ENCODE data around the gene SUPT20H. TPM values are rescaled to one million over a fixed set of nuclear protein-coding genes. Genes with fewer than 3 reads are reported as not detected.

The SUPT20H gene
- polyA plus RNA-seq, 3 donors: 24.7 to 39.8 (median 35.5) TPM

GRCh38 chr13:37107868-37108267 lies 48.4 kb upstream of the SUPT20H start:
- Histone ChIP-seq H3K4me1 (ENCODE audit: control insufficient read depth in 1 of 2, insufficient read depth in 2 of 2, low read length in 2 of 2) (no peaks in the 10 kb centered on the region), H3K27me3 (ENCODE audit: control insufficient read depth in 2 of 2, insufficient read depth in 2 of 2, low read length in 2 of 2) (peaks cover 0 to under 1% of the 10 kb centered on the region in 2 donors), H2AFZ (ENCODE audit: insufficient read depth, low read depth, low read length, poor library complexity, severe bottlenecking) (no peak overlapping the region), H3K9me3 (replicated peaks in 1 of 2; ENCODE audit: control insufficient read depth in 1 of 2, insufficient read depth in 1 of 2, low read length in 2 of 2) (peaks cover 0 to 3% of the 10 kb centered on the region in 2 donors), H3K4me3 (replicated peaks in 1 of 3; ENCODE audit: low read depth in 2 of 3, low read length in 3 of 3) (no peak overlapping the region), H3K4me2 (replicated peaks; ENCODE audit: extremely low read depth, low read length, poor library complexity, severe bottlenecking) (no peak overlapping the region), H3K27ac (ENCODE audit: low read depth in 1 of 2, low read length in 2 of 2) (no peak overlapping the region), H4K20me1 (ENCODE audit: insufficient read depth, low read length) (no peaks in the 10 kb centered on the region), H3K9ac (ENCODE audit: insufficient read depth, low read length, poor library complexity, severe bottlenecking) (no peak overlapping the region), H3K36me3 (replicated peaks in 1 of 2; ENCODE audit: control insufficient read depth in 1 of 2, insufficient read depth in 2 of 2, low read length in 2 of 2) (no peaks in the 10 kb centered on the region), H3K79me2 (ENCODE audit: insufficient read depth, low read length) (no peaks in the 10 kb centered on the region)
- Mint-ChIP-seq H3K4me1 (no peaks in the 10 kb centered on the region), H3K4me3 (no peak overlapping the region), H3K27ac (no peak overlapping the region), H3K9me3 (no peaks in the 10 kb centered on the region), H3K36me3 (peaks cover 0 to 2% of the 10 kb centered on the region in 2 donors), H3K27me3 (ENCODE audit: low read depth in 3 of 3) (peaks cover 4 to 5% (median 5%) of the 10 kb centered on the region in 3 donors)
- no peak for DNase-seq
- no CpG with 5 or more reads among the region's 1 CpG for WGBS (ENCODE audit: insufficient coverage)
- intact Hi-C loops (cut with micrococcal nuclease): no loop called here
- TF ChIP-seq CTCF (IDR thresholded peaks at IDR 0.05): no peak

DNA sequence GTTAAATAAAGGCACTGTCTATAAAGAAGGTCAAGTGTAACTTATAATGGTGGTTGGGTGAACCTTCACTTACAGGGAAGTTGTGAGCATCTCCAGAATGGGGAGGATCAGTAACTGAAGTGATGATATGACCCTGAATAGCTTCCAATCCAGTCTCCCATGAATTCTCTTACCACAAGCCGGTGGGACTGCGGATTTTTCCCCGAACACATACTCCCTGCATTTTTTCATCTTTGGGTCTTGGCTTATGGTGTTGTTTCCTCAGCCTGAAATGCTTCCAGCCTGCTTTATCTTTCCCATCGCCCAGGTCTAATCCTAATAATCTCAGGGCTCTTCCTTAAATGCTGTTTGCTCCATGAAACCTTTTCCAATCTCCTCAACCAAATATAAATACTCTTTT lies 48.0 kb upstream of the SUPT20H start:
- Histone ChIP-seq H3K9ac (ENCODE audit: insufficient read depth, low read length, poor library complexity, severe bottlenecking) (no peak overlapping the region), H3K36me3 (replicated peaks in 1 of 2; ENCODE audit: control insufficient read depth in 1 of 2, insufficient read depth in 2 of 2, low read length in 2 of 2) (no peaks in the 10 kb centered on the region), H3K4me3 (replicated peaks in 1 of 3; ENCODE audit: low read depth in 2 of 3, low read length in 3 of 3) (no peak overlapping the region), H3K27ac (ENCODE audit: low read depth in 1 of 2, low read length in 2 of 2) (no peak overlapping the region), H3K27me3 (ENCODE audit: control insufficient read depth in 2 of 2, insufficient read depth in 2 of 2, low read length in 2 of 2) (peaks cover 0 to 3% of the 10 kb centered on the region in 2 donors), H3K9me3 (replicated peaks in 1 of 2; ENCODE audit: control insufficient read depth in 1 of 2, insufficient read depth in 1 of 2, low read length in 2 of 2) (peaks cover 0 to 3% of the 10 kb centered on the region in 2 donors), H2AFZ (ENCODE audit: insufficient read depth, low read depth, low read length, poor library complexity, severe bottlenecking) (no peak overlapping the region), H3K4me1 (ENCODE audit: control insufficient read depth in 1 of 2, insufficient read depth in 2 of 2, low read length in 2 of 2) (no peaks in the 10 kb centered on the region), H4K20me1 (ENCODE audit: insufficient read depth, low read length) (no peaks in the 10 kb centered on the region), H3K79me2 (ENCODE audit: insufficient read depth, low read length) (no peaks in the 10 kb centered on the region), H3K4me2 (replicated peaks; ENCODE audit: extremely low read depth, low read length, poor library complexity, severe bottlenecking) (no peak overlapping the region)
- intact Hi-C loops (cut with micrococcal nuclease): no loop called here
- H3K27me3 Mint-ChIP-seq (ENCODE audit: low read depth in 3 of 3): peaks cover 2 to 9% (median 5%) of the 10 kb centered on the region in 3 donors
- no peak overlapping the region for H3K4me3 Mint-ChIP-seq
- WGBS (ENCODE audit: insufficient coverage): 94% methylated on average over 4 of the region's 4 CpGs
- no peak for TF ChIP-seq CTCF (IDR thresholded peaks at IDR 0.05)
- H3K27ac Mint-ChIP-seq: no peak overlapping the region
- H3K9me3 Mint-ChIP-seq: no peaks in the 10 kb centered on the region
- H3K4me1 Mint-ChIP-seq: no peaks in the 10 kb centered on the region
- H3K36me3 Mint-ChIP-seq: peaks cover 0 to 2% of the 10 kb centered on the region in 2 donors
- no peak for DNase-seq
